GM21381 (cell line): ENCODE data around the gene TENT4B.
A peak's percentile ranks its signal among the peaks of the same experiment; 100 is the strongest.

ENCODE experiments used
- ATAC-seq: cut with Tn5 transposase; IDR thresholded peaks from one replicate; pipeline ENCODE4 v1.9.1; 2021; ENCODE audit warnings: mild to moderate bottlenecking, moderate library complexity; ENCODE audit not compliant: unreplicated experiment

The TENT4B gene

DNA sequence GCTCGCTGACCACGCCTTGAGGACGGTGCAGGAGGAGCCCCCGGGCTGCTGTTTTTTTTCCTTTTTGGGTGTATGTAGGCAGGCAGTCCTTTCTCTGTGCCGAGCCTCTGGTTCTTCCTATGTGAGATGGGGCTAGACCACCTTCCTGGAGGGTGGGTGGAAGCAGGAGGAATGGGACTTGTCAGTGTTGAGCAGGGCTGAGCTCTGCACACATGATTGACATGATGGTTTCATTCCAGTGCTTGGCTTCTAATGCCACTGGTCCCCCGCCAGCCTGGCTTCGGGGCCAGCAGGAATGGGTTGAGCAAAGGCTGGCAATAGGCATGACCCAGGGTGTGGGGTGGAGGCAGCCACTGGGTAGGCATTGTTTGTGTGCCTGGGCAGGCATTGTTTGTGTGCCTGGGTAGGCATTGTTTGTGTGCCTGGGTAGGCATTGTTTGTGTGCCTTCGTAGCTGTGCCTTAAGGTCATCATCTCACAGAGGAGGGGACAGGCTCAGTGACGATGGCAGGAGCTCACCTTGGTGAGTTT, 99.0 kb downstream of the TENT4B start:
- ATAC-seq, result no peak

- ATAC-seq, result no peak
Observed at GRCh38 chr16:50252874-50253513, 99.9 kb downstream of the TENT4B start.

DNA sequence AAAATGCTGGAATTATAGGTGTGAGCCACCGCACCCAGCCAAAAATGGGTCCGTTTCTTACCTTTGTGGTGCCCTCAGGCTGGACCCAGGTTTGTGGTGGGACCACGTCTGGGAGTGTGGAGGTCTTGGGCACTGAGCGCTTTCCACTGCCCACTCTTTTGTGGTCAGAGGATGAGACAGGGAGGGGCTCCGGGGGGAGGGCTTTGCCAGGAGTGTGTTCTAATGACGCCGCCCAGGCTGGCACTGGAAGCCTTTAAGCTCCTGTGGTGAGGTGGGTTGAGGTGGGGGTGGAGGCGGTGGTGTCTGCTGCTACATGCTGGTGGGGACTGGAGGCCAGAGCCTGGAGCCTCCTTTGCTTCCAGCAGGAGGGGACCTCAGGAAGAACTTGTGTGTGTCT, 100.4 kb downstream of the TENT4B start:
- ATAC-seq, result no peak

- no peak for ATAC-seq
Observed at GRCh38 chr16:50254072-50254471, 101.0 kb downstream of the TENT4B start.

DNA sequence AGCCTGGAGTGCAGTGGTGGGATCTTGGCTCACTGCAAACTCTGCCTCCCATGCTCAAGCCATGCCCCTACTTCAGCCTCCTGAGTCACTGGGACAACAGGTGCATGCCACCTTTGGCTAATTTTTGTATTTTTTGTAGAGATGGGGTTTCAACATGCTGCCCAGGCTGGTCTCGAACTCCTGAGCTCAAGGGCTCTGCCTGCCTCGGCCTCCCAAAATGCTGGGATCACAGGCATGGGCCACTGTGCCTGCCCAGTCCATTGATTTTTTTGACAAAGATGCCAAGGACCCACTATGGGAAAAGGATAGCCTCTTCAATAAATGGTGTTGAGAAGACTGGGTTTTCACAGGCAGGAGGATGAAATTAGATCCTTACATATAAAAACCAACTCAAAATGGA, 102.4 kb downstream of the TENT4B start:
- ATAC-seq, result no peak

GRCh38 chr16:50256604-50257003, 103.5 kb downstream of the TENT4B start:
- ATAC-seq, result no peak

GRCh38 chr16:50257876-50258275, 104.8 kb downstream of the TENT4B start:
- no peak for ATAC-seq

- no peak for ATAC-seq
Observed at GRCh38 chr16:50259334-50260205, 106.5 kb downstream of the TENT4B start.

DNA sequence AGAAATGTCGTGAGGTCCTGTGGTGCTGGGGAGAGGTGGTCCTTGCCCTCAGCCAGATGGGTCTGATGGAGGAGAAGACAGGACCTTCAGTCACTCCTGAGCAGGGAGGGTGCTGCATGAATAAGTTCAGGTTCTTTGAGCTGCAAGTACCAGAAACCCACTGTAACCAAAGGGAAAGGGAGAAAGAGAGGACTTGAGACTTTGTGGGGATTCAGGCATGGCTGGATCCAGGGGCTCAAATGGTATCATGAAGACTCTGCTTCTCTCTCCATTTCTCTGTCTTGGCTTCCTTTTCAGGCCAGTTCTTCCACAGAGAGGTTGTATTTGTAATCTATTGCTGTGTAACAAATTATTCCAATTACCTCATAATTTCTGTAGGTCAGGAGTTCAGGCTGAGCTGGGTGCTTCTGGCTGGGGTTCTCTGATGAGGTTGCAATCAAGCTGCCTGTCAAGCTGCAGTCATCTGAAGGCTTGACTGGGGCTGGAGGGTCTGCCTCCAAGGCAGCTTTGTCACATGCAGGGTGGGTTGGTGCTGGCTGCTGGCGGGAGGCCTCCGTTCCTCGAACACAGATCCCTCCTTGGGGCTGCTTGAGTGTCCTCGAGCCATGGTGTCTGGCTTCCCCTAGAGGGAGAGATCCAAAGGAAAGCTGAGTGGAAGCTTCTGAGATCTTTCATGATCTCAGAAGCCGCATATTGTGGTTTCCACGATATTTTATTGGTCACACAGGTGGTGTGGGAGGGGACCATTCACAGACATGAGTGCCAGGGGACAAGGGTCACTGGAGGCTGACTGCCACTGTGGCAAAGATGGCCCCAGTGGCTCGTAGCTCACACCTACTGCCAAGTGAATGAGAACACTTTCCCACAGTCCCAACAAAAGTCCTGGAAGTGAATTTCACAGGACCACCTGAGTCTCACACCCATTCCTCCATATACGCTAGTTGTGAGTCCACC, 107.4 kb downstream of the TENT4B start:
- no peak for ATAC-seq

DNA sequence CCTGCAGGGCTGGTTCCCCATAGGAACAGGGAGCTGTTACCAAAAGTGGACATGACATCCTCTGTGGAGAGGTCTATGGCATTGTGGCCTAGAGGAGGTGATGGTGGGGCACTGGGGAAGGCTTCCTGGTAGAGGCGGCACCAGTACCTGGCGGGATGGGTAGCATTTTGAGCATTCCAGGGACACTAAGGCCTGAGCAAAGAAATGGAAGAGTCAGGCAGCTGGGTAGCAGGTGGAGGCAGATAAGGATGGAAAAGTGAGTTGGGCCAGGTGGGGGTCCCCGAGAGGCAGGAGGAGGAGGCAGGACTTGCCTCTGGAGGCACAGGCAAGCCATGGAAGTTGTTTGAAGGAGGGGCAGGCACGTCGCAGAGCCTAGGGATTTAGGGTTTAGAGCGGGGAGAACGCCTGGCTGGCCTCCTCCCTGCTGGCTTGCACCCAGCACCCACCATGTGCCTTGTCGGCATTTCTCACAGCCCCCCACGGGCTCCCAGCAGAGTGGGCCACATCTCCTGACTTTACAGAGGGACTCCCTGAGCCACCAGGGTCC, 108.1 kb downstream of the TENT4B start:
- ATAC-seq, result no peak

DNA sequence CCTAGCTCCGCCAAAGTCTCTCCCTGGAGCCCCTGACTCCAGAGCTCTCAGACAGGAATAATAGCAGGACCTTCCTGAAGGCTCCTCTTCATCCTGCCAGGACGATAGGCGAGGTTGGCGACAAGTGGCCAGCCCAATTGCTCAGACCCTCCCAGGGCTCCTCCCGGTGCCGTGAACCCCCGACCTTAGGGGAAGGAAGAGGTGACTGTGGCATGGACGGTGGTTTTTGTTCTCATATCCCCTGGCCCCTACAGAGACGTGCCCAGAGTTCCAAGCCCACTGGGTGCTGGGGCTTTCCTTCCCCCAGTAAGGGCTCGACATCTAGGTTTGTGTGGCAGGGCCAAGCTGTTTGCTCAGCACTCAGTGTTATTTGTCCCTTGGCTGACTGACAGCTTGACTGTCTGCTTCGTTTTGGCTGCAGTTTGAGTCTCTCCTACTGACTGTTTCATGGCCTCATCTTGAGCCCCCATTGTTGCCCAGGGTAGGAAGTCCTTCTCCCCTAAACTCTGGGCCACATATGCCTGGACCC, 108.7 kb downstream of the TENT4B start:
- no peak for ATAC-seq

- no peak for ATAC-seq
Observed at GRCh38 chr16:50263060-50263909, 110.2 kb downstream of the TENT4B start.

DNA sequence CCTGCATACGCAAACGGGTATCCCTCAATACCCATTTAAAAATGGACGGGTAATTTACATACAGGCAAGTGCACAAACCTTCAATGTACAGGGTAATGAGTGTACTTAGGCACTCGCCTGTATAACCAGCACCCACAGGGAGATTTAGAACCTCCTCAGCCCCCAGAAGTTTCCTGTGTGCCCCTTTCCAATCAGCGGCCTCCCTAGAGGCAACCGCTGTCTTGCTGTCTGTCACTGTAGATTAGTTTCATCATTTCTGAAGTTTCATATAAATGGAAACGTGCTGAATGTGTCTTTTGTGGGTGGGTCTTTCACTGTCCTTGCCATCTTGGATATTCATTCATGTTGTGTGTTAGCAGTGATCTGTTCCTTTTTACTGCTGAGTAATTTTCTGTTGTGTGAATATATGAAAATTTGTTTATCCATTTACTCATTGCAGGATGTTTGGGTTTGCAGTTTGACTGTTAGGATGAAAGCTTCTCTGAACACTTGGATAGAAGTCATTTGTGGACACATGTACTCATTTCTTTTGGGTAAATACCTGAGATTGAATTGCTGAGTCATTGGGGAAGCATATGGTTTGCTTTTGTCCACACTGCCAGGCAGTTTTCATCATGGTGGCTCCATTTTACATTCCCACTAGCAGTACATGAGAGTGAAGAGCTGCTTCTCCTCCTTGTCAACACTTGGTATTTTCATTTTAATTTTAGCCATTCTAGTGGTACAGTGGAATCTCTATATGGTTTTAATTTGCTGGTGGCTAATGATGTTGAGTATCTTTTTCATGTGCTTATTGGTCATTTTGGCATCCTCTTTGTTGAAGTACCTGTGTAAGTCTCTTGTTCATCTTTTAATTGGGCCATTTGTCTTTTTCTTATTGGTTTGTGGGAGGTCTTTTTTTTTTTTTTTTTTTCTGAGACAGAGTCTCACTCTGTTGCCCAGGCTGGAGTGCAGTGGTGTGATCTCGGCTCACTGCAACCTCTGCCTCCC, 111.1 kb downstream of the TENT4B start:
- ATAC-seq, result no peak

DNA sequence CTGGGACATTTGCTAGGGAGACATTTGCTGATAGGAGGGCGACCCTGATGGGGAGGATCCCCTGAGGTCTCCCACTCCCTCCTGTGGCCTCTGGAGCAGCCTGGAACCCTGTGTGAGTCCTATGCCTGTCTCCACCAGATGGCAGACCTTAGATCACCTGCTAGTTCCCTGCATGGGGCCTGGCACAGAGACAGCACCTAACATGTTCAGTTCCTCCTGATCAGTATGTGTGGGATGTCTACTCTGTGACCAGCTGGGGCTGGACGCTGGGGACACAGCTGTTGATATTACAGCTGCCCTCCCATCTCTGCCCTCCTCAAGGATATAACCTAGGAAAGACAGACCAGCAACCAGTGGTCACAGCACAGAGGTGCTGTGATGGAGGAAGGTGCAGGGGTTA, 112.2 kb downstream of the TENT4B start:
- peak; percentile 33 for ATAC-seq

DNA sequence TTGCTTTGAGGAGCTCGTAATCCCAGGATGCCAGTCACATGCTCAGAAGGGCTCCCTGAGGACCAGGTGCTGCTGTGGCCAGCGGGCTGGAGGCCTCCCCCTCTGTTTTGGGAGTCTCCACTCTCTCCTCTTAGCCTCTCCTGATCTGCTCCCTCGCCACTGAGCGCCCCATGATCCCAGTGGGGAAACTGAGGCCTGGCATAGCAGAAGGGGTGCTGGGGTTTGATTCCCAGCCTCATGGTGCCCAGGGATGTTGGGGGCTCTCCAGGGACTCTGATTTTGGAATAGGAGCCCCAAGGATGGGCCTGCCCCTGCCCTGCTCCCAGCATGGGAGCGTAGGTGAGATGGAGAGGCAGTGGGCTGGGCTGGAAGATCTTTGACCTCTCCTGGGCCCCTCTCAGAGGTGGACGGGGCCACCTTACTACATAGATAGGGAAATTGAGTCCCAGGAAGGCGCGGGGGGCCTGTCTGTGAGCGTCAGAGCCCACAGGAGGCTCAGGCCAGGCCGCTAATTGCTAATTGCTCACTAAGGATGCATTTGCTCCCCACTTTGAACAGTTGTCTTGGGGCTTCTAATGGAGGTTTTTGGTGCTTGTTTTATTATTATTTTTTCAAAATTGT, 112.7 kb downstream of the TENT4B start:
- ATAC-seq, result no peak

DNA sequence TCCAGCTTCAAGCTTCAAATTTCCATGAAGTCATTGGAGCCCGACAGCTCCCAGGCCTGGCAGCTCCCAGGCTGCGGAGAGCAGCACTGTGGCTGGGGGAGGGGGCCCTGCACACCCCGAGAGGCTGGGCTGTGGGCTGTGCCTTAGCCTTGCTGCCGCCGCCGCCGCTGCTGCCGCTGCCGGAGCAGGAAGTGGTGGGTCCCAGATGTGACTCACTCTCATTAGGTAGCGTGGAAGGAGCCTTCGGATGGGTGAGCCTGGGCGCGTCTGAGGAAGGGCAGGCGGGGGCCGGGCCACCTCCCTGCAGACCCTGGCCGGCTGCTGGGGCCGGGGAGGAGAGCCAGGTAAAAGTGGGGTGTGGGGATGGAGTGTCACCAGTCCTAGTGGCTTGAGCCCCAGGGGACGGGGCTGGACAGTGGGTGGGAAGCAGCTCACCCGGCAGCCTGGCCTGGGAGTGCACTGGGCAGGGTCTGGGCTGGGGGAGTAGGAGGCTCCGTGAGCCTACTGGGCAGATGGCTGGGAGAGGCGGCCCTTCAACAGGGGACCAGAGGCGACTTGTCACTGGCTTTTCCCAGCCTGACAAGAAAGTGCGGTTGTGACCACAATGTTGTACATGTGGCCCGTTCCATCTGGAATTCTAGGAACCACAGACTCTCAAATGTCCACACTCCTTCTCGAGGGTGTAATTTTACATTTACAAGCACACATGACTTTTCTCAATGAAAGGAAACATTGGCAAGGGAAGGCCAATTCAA, 113.4 kb downstream of the TENT4B start, which contains the start of gene ADCY7:
ADCY7 (plus strand) TSS at position 215 of the 755 bp plus-strand sequence. CDS start 21,629 bp downstream, outside the sequence.
- peak; percentile 76 for ATAC-seq

- no peak for ATAC-seq
Observed at GRCh38 chr16:50267151-50267631, 114.1 kb downstream of the TENT4B start.
